HepG2 (cell line): ENCODE results near the gene STRC.
"Not testable (repeated sequence)": the region's sequence is repeated elsewhere in the genome, so short reads cannot be mapped to it uniquely, and the experiment has no call there.

ENCODE experiments used
- EP300 ChIP-seq, 3 experiments: sonication (generic) in 1 of 3; formaldehyde crosslinking in 1 of 3; IDR thresholded peaks; 2 replicates each; pipeline versions ENCODE4 v1.5.1 to v1.6.1; 2011 to 2020; ENCODE audit warnings: low read depth in 2 of 3, low read length in 2 of 3, borderline replicate concordance in 1 of 3, improper control_type of control experiment in 1 of 3, mild to moderate bottlenecking in 1 of 3, missing genetic modification reagents in 1 of 3, moderate library complexity in 1 of 3
- REST ChIP-seq, 2 experiments: IDR thresholded peaks; 2 replicates each; pipeline ENCODE4 v1.6.1; 2011 to 2012; ENCODE audit warnings: low read length in 2 of 2, borderline replicate concordance in 1 of 2, low read depth in 1 of 2, mild to moderate bottlenecking in 1 of 2, moderate library complexity in 1 of 2
- SMC3 ChIP-seq: IDR thresholded peaks from 2 replicates; pipeline ENCODE4 v1.6.1; 2011; ENCODE audit warnings: low read length, improper control_type of control experiment
- TAF1 ChIP-seq: sonication (generic); formaldehyde crosslinking; IDR thresholded peaks from 2 replicates; pipeline ENCODE4 v1.4.0; 2020; ENCODE audit warnings: missing genetic modification reagents

GRCh38 chr15:43600200-43600599 lies 18.4 kb downstream of the STRC start:
- TF ChIP-seq EP300 (IDR thresholded peaks at IDR 0.05; ENCODE audit: low read depth in 2 of 2, low read length in 2 of 2); EP300 (CRISPR knock-in tag; IDR thresholded peaks at IDR 0.05; ENCODE audit: borderline replicate concordance); REST (IDR thresholded peaks at IDR 0.05; ENCODE audit: borderline replicate concordance in 1 of 2, low read depth in 1 of 2, low read length in 2 of 2); SMC3; TAF1 (CRISPR knock-in tag): not testable (repeated sequence)
